ENCODE data around the gene KCNK13.
"Not testable (repeated sequence)": the region's sequence is repeated elsewhere in the genome, so short reads cannot be mapped to it uniquely, and the experiment has no call there.

Gene KCNK13

GRCh38 chr14:90191585-90191984 lies 129.8 kb downstream of the KCNK13 start:
- no peak overlapping the region for H3K4me3 ChIP-seq (ENCODE audit: extremely low read depth, insufficient read depth, low read length, poor library complexity, severe bottlenecking)
- no peaks in the 10 kb centered on the region for H3K9me3 ChIP-seq (ENCODE audit: control insufficient read depth, low read length)
- WGBS, 2 experiments (ENCODE audit: insufficient coverage in 2 of 2) = 81 to 87% methylated on average over 7 of the region's 7 CpGs
- no peaks in the 10 kb centered on the region for H3K36me3 ChIP-seq (ENCODE audit: control insufficient read depth, insufficient read depth, low read length)
- no peaks in the 10 kb centered on the region for H3K4me1 ChIP-seq (ENCODE audit: control insufficient read depth, insufficient read depth, low read length, poor library complexity, severe bottlenecking)
- H3K27ac ChIP-seq (ENCODE audit: low read depth, low read length, severe bottlenecking) = no peak overlapping the region

- H3K4me1 ChIP-seq (ENCODE audit: control insufficient read depth, insufficient read depth, low read length, poor library complexity, severe bottlenecking) = no peaks in the 10 kb centered on the region
- no peak overlapping the region for H3K27ac ChIP-seq (ENCODE audit: low read depth, low read length, severe bottlenecking)
- H3K36me3 ChIP-seq (ENCODE audit: control insufficient read depth, insufficient read depth, low read length) = no peaks in the 10 kb centered on the region
- no peak overlapping the region for H3K4me3 ChIP-seq (ENCODE audit: extremely low read depth, insufficient read depth, low read length, poor library complexity, severe bottlenecking)
- H3K9me3 ChIP-seq (ENCODE audit: control insufficient read depth, low read length) = no peaks in the 10 kb centered on the region
- 76 to 79% methylated on average over 6 to 7 of the region's 9 CpGs for WGBS, 2 experiments (ENCODE audit: insufficient coverage in 2 of 2)
Observed at GRCh38 chr14:90193925-90194324, 132.1 kb downstream of the KCNK13 start.

- Histone ChIP-seq H3K4me3 (ENCODE audit: extremely low read depth, insufficient read depth, low read length, poor library complexity, severe bottlenecking) (no peak overlapping the region), H3K9me3 (ENCODE audit: control insufficient read depth, low read length) (no peaks in the 10 kb centered on the region), H3K27ac (ENCODE audit: low read depth, low read length, severe bottlenecking) (no peak overlapping the region), H3K4me1 (ENCODE audit: control insufficient read depth, insufficient read depth, low read length, poor library complexity, severe bottlenecking) (no peaks in the 10 kb centered on the region), H3K36me3 (ENCODE audit: control insufficient read depth, insufficient read depth, low read length) (no peaks in the 10 kb centered on the region)
- 95 to 96% methylated on average over 3 to 5 of the region's 5 CpGs for WGBS, 2 experiments (ENCODE audit: insufficient coverage in 2 of 2)
Observed at GRCh38 chr14:90194706-90195105, 132.9 kb downstream of the KCNK13 start.

- no peak overlapping the region for H3K4me3 ChIP-seq (ENCODE audit: extremely low read depth, insufficient read depth, low read length, poor library complexity, severe bottlenecking)
- 87 to 91% methylated on average over 6 to 9 of the region's 12 CpGs for WGBS, 2 experiments (ENCODE audit: insufficient coverage in 2 of 2)
- no peak overlapping the region for H3K27ac ChIP-seq (ENCODE audit: low read depth, low read length, severe bottlenecking)
- no peaks in the 10 kb centered on the region for H3K36me3 ChIP-seq (ENCODE audit: control insufficient read depth, insufficient read depth, low read length)
- no peaks in the 10 kb centered on the region for H3K4me1 ChIP-seq (ENCODE audit: control insufficient read depth, insufficient read depth, low read length, poor library complexity, severe bottlenecking)
- peaks cover 8% of the 10 kb centered on the region for H3K9me3 ChIP-seq (ENCODE audit: control insufficient read depth, low read length)
Observed at GRCh38 chr14:90198541-90199060, 136.8 kb downstream of the KCNK13 start.

- not testable (repeated sequence) for H3K4me3 ChIP-seq (ENCODE audit: extremely low read depth, insufficient read depth, low read length, poor library complexity, severe bottlenecking); H3K27ac ChIP-seq (ENCODE audit: low read depth, low read length, severe bottlenecking); H3K9me3 ChIP-seq (ENCODE audit: control insufficient read depth, low read length); H3K36me3 ChIP-seq (ENCODE audit: control insufficient read depth, insufficient read depth, low read length); H3K4me1 ChIP-seq (ENCODE audit: control insufficient read depth, insufficient read depth, low read length, poor library complexity, severe bottlenecking)
- 100% methylated on average over 1 of the region's 4 CpGs for WGBS, 2 experiments (ENCODE audit: insufficient coverage in 2 of 2)
Observed at GRCh38 chr14:90200546-90200945, 138.8 kb downstream of the KCNK13 start.

- Histone ChIP-seq H3K4me1 (ENCODE audit: control insufficient read depth, insufficient read depth, low read length, poor library complexity, severe bottlenecking) (no peaks in the 10 kb centered on the region), H3K27ac (ENCODE audit: low read depth, low read length, severe bottlenecking) (no peak overlapping the region), H3K9me3 (ENCODE audit: control insufficient read depth, low read length) (peaks cover 8% of the 10 kb centered on the region), H3K4me3 (ENCODE audit: extremely low read depth, insufficient read depth, low read length, poor library complexity, severe bottlenecking) (no peak overlapping the region), H3K36me3 (ENCODE audit: control insufficient read depth, insufficient read depth, low read length) (no peaks in the 10 kb centered on the region)
- 89 to 100% methylated on average over 2 of the region's 2 CpGs for WGBS, 2 experiments (ENCODE audit: insufficient coverage in 2 of 2)
Observed at GRCh38 chr14:90201344-90201743, 139.6 kb downstream of the KCNK13 start.

- no peak overlapping the region for H3K27ac ChIP-seq (ENCODE audit: low read depth, low read length, severe bottlenecking)
- H3K4me1 ChIP-seq (ENCODE audit: control insufficient read depth, insufficient read depth, low read length, poor library complexity, severe bottlenecking) = no peaks in the 10 kb centered on the region
Observed at GRCh38 chr14:90204516-90204915, 142.7 kb downstream of the KCNK13 start.

GRCh38 chr14:90213099-90213748 lies 151.4 kb downstream of the KCNK13 start:
- WGBS, 2 experiments (ENCODE audit: insufficient coverage in 2 of 2) = 78 to 83% methylated on average over 7 of the region's 7 CpGs
- no peaks in the 10 kb centered on the region for H3K36me3 ChIP-seq (ENCODE audit: control insufficient read depth, insufficient read depth, low read length)
- no peaks in the 10 kb centered on the region for H3K4me1 ChIP-seq (ENCODE audit: control insufficient read depth, insufficient read depth, low read length, poor library complexity, severe bottlenecking)
- H3K9me3 ChIP-seq (ENCODE audit: control insufficient read depth, low read length) = no peaks in the 10 kb centered on the region
- H3K27ac ChIP-seq (ENCODE audit: low read depth, low read length, severe bottlenecking) = no peak overlapping the region
- H3K4me3 ChIP-seq (ENCODE audit: extremely low read depth, insufficient read depth, low read length, poor library complexity, severe bottlenecking) = no peak overlapping the region

More at GRCh38 chr14:90204516-90204915, 142.7 kb downstream of the KCNK13 start:
- Histone ChIP-seq H3K36me3 (ENCODE audit: control insufficient read depth, insufficient read depth, low read length) (no peaks in the 10 kb centered on the region), H3K9me3 (ENCODE audit: control insufficient read depth, low read length) (peaks cover 8% of the 10 kb centered on the region), H3K4me3 (ENCODE audit: extremely low read depth, insufficient read depth, low read length, poor library complexity, severe bottlenecking) (no peak overlapping the region)

GRCh38 chr14:90228478-90228877 lies 166.7 kb downstream of the KCNK13 start:
- WGBS, 2 experiments (ENCODE audit: insufficient coverage in 2 of 2) = 40 to 84% methylated on average over 1 to 3 of the region's 4 CpGs
- no peak overlapping the region for H3K4me3 ChIP-seq (ENCODE audit: extremely low read depth, insufficient read depth, low read length, poor library complexity, severe bottlenecking)
- no peak overlapping the region for H3K27ac ChIP-seq (ENCODE audit: low read depth, low read length, severe bottlenecking)
- H3K9me3 ChIP-seq (ENCODE audit: control insufficient read depth, low read length) = peaks cover under 1% of the 10 kb centered on the region
- no peaks in the 10 kb centered on the region for H3K4me1 ChIP-seq (ENCODE audit: control insufficient read depth, insufficient read depth, low read length, poor library complexity, severe bottlenecking)
- no peaks in the 10 kb centered on the region for H3K36me3 ChIP-seq (ENCODE audit: control insufficient read depth, insufficient read depth, low read length)

- 100% methylated on average over 1 of the region's 1 CpG for WGBS, 2 experiments (ENCODE audit: insufficient coverage in 2 of 2)
- not testable (repeated sequence) for H3K4me3 ChIP-seq (ENCODE audit: extremely low read depth, insufficient read depth, low read length, poor library complexity, severe bottlenecking); H3K27ac ChIP-seq (ENCODE audit: low read depth, low read length, severe bottlenecking); H3K9me3 ChIP-seq (ENCODE audit: control insufficient read depth, low read length); H3K36me3 ChIP-seq (ENCODE audit: control insufficient read depth, insufficient read depth, low read length); H3K4me1 ChIP-seq (ENCODE audit: control insufficient read depth, insufficient read depth, low read length, poor library complexity, severe bottlenecking)
Observed at GRCh38 chr14:90229942-90230341, 168.1 kb downstream of the KCNK13 start.

Data from mesodermal cell (in vitro differentiated cells).